Measurements from ENCODE around the gene STK39. TPM values are rescaled to one million over a fixed set of nuclear protein-coding genes. Genes with fewer than 3 reads are reported as not detected.

Gene STK39
- total RNA-seq, 1 experiment from 2014 or later: 22.1 TPM

DNA sequence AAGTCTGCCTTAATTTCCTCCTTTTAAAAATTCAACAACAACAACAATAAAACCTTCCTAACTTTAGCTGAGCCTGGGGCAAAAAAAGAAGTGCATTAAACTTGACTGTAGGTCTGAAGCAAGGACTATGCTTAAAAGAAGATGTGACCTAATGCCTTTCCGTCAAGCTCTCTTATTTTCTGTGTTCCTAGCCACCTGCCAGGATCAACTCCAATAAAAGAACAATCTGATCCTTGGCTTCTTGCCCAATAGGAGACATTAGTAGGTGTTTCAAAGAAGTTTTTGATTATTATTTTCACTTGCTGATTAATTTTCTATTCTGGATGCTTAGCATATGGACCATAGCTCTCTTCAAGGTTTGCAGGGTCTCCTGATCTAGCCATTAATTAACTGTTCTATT is 237.5 kb downstream of the STK39 start:
- no peak overlapping the region for H2BK20ac ChIP-seq (ENCODE audit: low read depth, low read length, poor library complexity, severe bottlenecking)
- no peak overlapping the region for H2AK5ac ChIP-seq (ENCODE audit: insufficient read length, low read length)
- H3K23ac ChIP-seq (ENCODE audit: insufficient read length, low read depth, low read length): no peak overlapping the region
- H3K14ac ChIP-seq (ENCODE audit: insufficient read depth, low read length): no peak overlapping the region
- H3K56ac ChIP-seq (ENCODE audit: insufficient read length, low read depth, low read length): no peak overlapping the region
- no peaks in the 10 kb centered on the region for H3K79me2 ChIP-seq (ENCODE audit: insufficient read depth, low read length)
- Mint-ChIP-seq H3K36me3 (ENCODE audit: insufficient read depth in 1 of 3, low read depth in 3 of 3) (peaks cover 0 to 14% (median 2%) of the 10 kb centered on the region in 3 experiments; a peak in 4 of 7 replicates), H3K27me3 (ENCODE audit: low read depth) (no peaks in the 10 kb centered on the region), H3K27ac (no peak overlapping the region), H3K4me3 (no peak overlapping the region), H3K4me1 (no peaks in the 10 kb centered on the region), H3K9me3 (no peaks in the 10 kb centered on the region)
- no peak overlapping the region for H3K9ac ChIP-seq (ENCODE audit: extremely low read depth, insufficient read length, low read length)
- no peak overlapping the region for H2BK12ac ChIP-seq (ENCODE audit: insufficient read length, low read depth, low read length)
- no peak overlapping the region for H3K4me2 ChIP-seq (ENCODE audit: insufficient read depth, insufficient read length, low read length)
- TF ChIP-seq CTCF (conservative IDR thresholded peaks at IDR 0.05): no peak
- H2BK120ac ChIP-seq (ENCODE audit: low read depth, low read length, poor library complexity, severe bottlenecking): no peak overlapping the region
- no peak overlapping the region for H4K91ac ChIP-seq (ENCODE audit: insufficient read length, low read depth, low read length)
- H3K27ac ChIP-seq (ENCODE audit: insufficient read length, low read depth, low read length): no peak overlapping the region
- no peak overlapping the region for H2BK5ac ChIP-seq (ENCODE audit: insufficient read length, low read length)
- no peaks in the 10 kb centered on the region for H3K4me1 ChIP-seq (ENCODE audit: insufficient read depth, low read length)
- no peaks in the 10 kb centered on the region for H3K79me1 ChIP-seq (ENCODE audit: insufficient read depth, low read depth, low read length, poor library complexity, severe bottlenecking)
- no CpG with 5 or more reads among the region's 1 CpG for WGBS (ENCODE audit: extremely low coverage, insufficient read length, low lambda C conversion rate)
- no peaks in the 10 kb centered on the region for H3K27me3 ChIP-seq (ENCODE audit: insufficient read depth, low read length)
- H3K18ac ChIP-seq (ENCODE audit: insufficient read length, low read depth, low read length): no peak overlapping the region
- H2AFZ ChIP-seq (ENCODE audit: low read length): no peak overlapping the region
- H3T11ph ChIP-seq (ENCODE audit: low read length): no peak overlapping the region
- H2BK15ac ChIP-seq (ENCODE audit: low read depth, low read length): no peak overlapping the region
- DNase-seq: no peak
- H3K4ac ChIP-seq (ENCODE audit: low read depth, low read length): no peak overlapping the region
- no peak overlapping the region for H4K5ac ChIP-seq (ENCODE audit: insufficient read length, low read depth, low read length)
- H4K20me1 ChIP-seq (ENCODE audit: control insufficient read depth, insufficient read depth, insufficient read length): no peaks in the 10 kb centered on the region
- H3K23me2 ChIP-seq (ENCODE audit: insufficient read length, low read depth, low read length, poor library complexity, severe bottlenecking): no peaks in the 10 kb centered on the region
- no peak overlapping the region for H4K8ac ChIP-seq (replicated peaks; ENCODE audit: insufficient read length, low read depth, low read length)
- no peaks in the 10 kb centered on the region for H3K9me3 ChIP-seq (ENCODE audit: control insufficient read depth, low read depth, low read length)
